ENCODE data around the gene GRK7. TPM values are rescaled to one million over a fixed set of nuclear protein-coding genes. Genes with fewer than 3 reads are reported as not detected.
A peak's percentile ranks its signal among the peaks of the same experiment; 100 is the strongest.

The GRK7 gene
- total RNA-seq, 1 donor from 2014 or later, result not detected

DNA sequence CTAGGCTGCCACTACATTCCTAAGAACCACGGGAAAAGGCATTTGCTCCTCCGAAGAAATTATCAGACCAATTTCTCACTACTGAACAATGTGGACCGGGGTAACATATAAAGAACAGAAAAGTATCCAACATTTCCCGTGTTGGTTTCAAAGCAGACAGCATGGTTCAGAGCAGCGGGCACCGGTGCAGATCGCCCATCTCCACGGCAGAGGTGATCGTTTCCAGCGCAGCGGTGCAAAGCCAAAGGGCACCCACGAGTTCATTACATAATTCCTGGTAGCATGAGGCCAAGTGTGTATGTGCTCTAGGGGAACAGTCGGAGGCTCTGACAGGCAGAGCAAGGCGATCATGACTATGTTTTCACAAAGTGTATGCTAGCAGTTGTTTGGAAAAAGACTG, 13.2 kb downstream of the GRK7 start:
- no peak overlapping the region for H2AFZ ChIP-seq (ENCODE audit: low read depth, low read length)
- no peaks in the 10 kb centered on the region for H3K36me3 ChIP-seq (ENCODE audit: insufficient read depth, low read length)
- DNase-seq (ENCODE audit: low read depth) (no peak), FAIRE-seq (no peak)
- TF ChIP-seq EZH2 (IDR thresholded peaks at IDR 0.05; ENCODE audit: insufficient read depth, low read length), result no peak
- TF ChIP-seq, protein P1, sequence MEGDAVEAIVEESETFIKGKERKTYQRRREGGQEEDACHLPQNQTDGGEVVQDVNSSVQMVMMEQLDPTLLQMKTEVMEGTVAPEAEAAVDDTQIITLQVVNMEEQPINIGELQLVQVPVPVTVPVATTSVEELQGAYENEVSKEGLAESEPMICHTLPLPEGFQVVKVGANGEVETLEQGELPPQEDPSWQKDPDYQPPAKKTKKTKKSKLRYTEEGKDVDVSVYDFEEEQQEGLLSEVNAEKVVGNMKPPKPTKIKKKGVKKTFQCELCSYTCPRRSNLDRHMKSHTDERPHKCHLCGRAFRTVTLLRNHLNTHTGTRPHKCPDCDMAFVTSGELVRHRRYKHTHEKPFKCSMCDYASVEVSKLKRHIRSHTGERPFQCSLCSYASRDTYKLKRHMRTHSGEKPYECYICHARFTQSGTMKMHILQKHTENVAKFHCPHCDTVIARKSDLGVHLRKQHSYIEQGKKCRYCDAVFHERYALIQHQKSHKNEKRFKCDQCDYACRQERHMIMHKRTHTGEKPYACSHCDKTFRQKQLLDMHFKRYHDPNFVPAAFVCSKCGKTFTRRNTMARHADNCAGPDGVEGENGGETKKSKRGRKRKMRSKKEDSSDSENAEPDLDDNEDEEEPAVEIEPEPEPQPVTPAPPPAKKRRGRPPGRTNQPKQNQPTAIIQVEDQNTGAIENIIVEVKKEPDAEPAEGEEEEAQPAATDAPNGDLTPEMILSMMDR (IDR thresholded peaks at IDR 0.05; ENCODE audit: insufficient read depth, low read depth, low read length), result no peak
- Mint-ChIP-seq H3K4me3 (ENCODE audit: unreplicated experiment) (no peak overlapping the region), H3K9me3 (ENCODE audit: unreplicated experiment) (no peaks in the 10 kb centered on the region), H3K27ac (ENCODE audit: unreplicated experiment) (no peak overlapping the region), H3K27me3 (ENCODE audit: low read depth, unreplicated experiment) (peaks cover 4% of the 10 kb centered on the region), H3K4me1 (ENCODE audit: low read depth, unreplicated experiment) (no peaks in the 10 kb centered on the region), H3K36me3 (ENCODE audit: low read depth, unreplicated experiment) (no peaks in the 10 kb centered on the region)
- no peak overlapping the region for H3K4me2 ChIP-seq (ENCODE audit: low read length)
- H3K4me3 ChIP-seq (ENCODE audit: insufficient read depth, low read depth, low read length), result no peak overlapping the region
- no peaks in the 10 kb centered on the region for H3K9me3 ChIP-seq (ENCODE audit: insufficient read depth, low read depth, low read length)
- H3K27ac ChIP-seq (ENCODE audit: low read depth, low read length), result no peak overlapping the region
- no peaks in the 10 kb centered on the region for H3K27me3 ChIP-seq (ENCODE audit: insufficient read depth, low read length)
- H3K79me2 ChIP-seq (ENCODE audit: insufficient read depth, low read length), result no peaks in the 10 kb centered on the region
- no peaks in the 10 kb centered on the region for H3K4me1 ChIP-seq (ENCODE audit: insufficient read depth, low read length)
- H3K9ac ChIP-seq (ENCODE audit: low read length), result no peak overlapping the region
- H4K20me1 ChIP-seq (ENCODE audit: insufficient read depth, low read length), result no peaks in the 10 kb centered on the region

DNA sequence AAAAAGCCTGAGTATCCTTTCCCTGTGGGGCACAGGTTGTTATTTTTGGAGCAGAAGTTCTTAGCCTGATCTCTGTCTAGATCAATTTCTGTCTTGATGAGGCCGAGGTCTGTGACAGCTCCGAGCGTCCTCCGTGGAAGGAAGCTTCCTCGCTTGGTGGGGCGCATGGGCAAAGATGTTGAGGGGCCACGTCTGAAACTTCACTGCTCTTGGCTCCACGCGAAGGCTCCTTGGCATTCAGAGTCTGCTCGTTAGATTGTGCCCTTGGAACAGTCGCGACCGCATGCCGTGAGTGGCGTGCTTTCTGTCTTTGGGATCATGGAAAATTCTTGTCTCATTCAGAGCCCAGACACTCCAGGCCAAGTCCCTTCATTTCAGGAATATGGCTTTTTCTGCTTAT, 13.7 kb downstream of the GRK7 start:
- no peaks in the 10 kb centered on the region for H3K4me1 Mint-ChIP-seq (ENCODE audit: low read depth, unreplicated experiment)
- no peaks in the 10 kb centered on the region for H3K9me3 ChIP-seq (ENCODE audit: insufficient read depth, low read depth, low read length)
- no peak overlapping the region for H3K4me2 ChIP-seq (ENCODE audit: low read length)
- FAIRE-seq (no peak), DNase-seq (ENCODE audit: low read depth) (no peak)
- no peaks in the 10 kb centered on the region for H3K36me3 Mint-ChIP-seq (ENCODE audit: low read depth, unreplicated experiment)
- H3K4me3 Mint-ChIP-seq (ENCODE audit: unreplicated experiment), result no peak overlapping the region
- H3K27ac ChIP-seq (ENCODE audit: low read depth, low read length), result no peak overlapping the region
- H3K27me3 Mint-ChIP-seq (ENCODE audit: low read depth, unreplicated experiment), result peaks cover 4% of the 10 kb centered on the region
- no peaks in the 10 kb centered on the region for H4K20me1 ChIP-seq (ENCODE audit: insufficient read depth, low read length)
- peak overlapping the region; percentile 41 for H2AFZ ChIP-seq (ENCODE audit: low read depth, low read length)
- no peaks in the 10 kb centered on the region for H3K4me1 ChIP-seq (ENCODE audit: insufficient read depth, low read length)
- H3K27ac Mint-ChIP-seq (ENCODE audit: unreplicated experiment), result no peak overlapping the region
- H3K36me3 ChIP-seq (ENCODE audit: insufficient read depth, low read length), result no peaks in the 10 kb centered on the region
- TF ChIP-seq, protein P1 (IDR thresholded peaks at IDR 0.05; ENCODE audit: insufficient read depth, low read depth, low read length), result no peak
- TF ChIP-seq EZH2 (IDR thresholded peaks at IDR 0.05; ENCODE audit: insufficient read depth, low read length), result no peak
- H3K27me3 ChIP-seq (ENCODE audit: insufficient read depth, low read length), result no peaks in the 10 kb centered on the region
- H3K79me2 ChIP-seq (ENCODE audit: insufficient read depth, low read length), result no peaks in the 10 kb centered on the region
- H3K9ac ChIP-seq (ENCODE audit: low read length), result no peak overlapping the region
- H3K4me3 ChIP-seq (ENCODE audit: insufficient read depth, low read depth, low read length), result no peak overlapping the region
- H3K9me3 Mint-ChIP-seq (ENCODE audit: unreplicated experiment), result no peaks in the 10 kb centered on the region

DNA sequence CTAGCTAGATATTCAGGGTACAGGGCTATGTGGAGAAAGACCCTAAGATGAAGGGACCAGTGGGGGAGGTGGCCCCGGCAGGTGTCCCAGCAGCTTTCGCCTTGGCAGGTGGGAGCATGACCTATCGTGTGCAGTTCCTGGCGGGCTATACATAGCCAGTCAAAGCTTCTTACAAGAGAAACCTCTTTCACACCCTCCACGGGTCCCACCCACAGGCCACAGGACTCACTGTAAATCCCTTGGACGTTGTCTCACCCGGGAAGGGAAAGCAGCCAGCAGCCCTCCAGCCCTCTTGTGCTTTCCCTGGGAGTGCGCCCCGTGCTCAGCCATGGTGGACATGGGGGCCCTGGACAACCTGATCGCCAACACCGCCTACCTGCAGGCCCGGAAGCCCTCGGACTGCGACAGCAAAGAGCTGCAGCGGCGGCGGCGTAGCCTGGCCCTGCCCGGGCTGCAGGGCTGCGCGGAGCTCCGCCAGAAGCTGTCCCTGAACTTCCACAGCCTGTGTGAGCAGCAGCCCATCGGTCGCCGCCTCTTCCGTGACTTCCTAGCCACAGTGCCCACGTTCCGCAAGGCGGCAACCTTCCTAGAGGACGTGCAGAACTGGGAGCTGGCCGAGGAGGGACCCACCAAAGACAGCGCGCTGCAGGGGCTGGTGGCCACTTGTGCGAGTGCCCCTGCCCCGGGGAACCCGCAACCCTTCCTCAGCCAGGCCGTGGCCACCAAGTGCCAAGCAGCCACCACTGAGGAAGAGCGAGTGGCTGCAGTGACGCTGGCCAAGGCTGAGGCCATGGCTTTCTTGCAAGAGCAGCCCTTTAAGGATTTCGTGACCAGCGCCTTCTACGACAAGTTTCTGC, 15.0 kb downstream of the GRK7 start:
- H3K27ac Mint-ChIP-seq (ENCODE audit: unreplicated experiment), result no peak overlapping the region
- no peak for FAIRE-seq

More for the DNA sequence above, 15.0 kb downstream of the GRK7 start:
- DNase-seq (ENCODE audit: low read depth), result no peak
- no peaks in the 10 kb centered on the region for H3K9me3 Mint-ChIP-seq (ENCODE audit: unreplicated experiment)
- peaks cover 4% of the 10 kb centered on the region for H3K27me3 Mint-ChIP-seq (ENCODE audit: low read depth, unreplicated experiment)
- no peak overlapping the region for H3K27ac ChIP-seq (ENCODE audit: low read depth, low read length)
- H3K36me3 Mint-ChIP-seq (ENCODE audit: low read depth, unreplicated experiment), result no peaks in the 10 kb centered on the region
- H3K9ac ChIP-seq (ENCODE audit: low read length), result no peak overlapping the region
- H3K27me3 ChIP-seq (ENCODE audit: insufficient read depth, low read length), result no peaks in the 10 kb centered on the region
- no peaks in the 10 kb centered on the region for H3K4me1 ChIP-seq (ENCODE audit: insufficient read depth, low read length)
- TF ChIP-seq, protein P1 (IDR thresholded peaks at IDR 0.05; ENCODE audit: insufficient read depth, low read depth, low read length), result no peak
- no peak for TF ChIP-seq EZH2 (IDR thresholded peaks at IDR 0.05; ENCODE audit: insufficient read depth, low read length)
- H3K79me2 ChIP-seq (ENCODE audit: insufficient read depth, low read length), result no peaks in the 10 kb centered on the region
- H3K4me1 Mint-ChIP-seq (ENCODE audit: low read depth, unreplicated experiment), result no peaks in the 10 kb centered on the region
- H3K9me3 ChIP-seq (ENCODE audit: insufficient read depth, low read depth, low read length), result no peaks in the 10 kb centered on the region
- H3K4me3 Mint-ChIP-seq (ENCODE audit: unreplicated experiment), result no peak overlapping the region
- no peaks in the 10 kb centered on the region for H3K36me3 ChIP-seq (ENCODE audit: insufficient read depth, low read length)
- no peak overlapping the region for H2AFZ ChIP-seq (ENCODE audit: low read depth, low read length)
- no peak overlapping the region for H3K4me2 ChIP-seq (ENCODE audit: low read length)
- H4K20me1 ChIP-seq (ENCODE audit: insufficient read depth, low read length), result no peaks in the 10 kb centered on the region
- no peak overlapping the region for H3K4me3 ChIP-seq (ENCODE audit: insufficient read depth, low read depth, low read length)
